GM18870 (cell line): Measurements from ENCODE around the gene NLRC3.
"Not testable (repeated sequence)": the region's sequence is repeated elsewhere in the genome, so short reads cannot be mapped to it uniquely, and the experiment has no call there.

Experiments
- ATAC-seq: cut with Tn5 transposase; IDR thresholded peaks from one replicate; pipeline ENCODE4 v1.9.1; 2021; ENCODE audit warnings: moderate library complexity; ENCODE audit not compliant: unreplicated experiment

The NLRC3 gene, protein sequence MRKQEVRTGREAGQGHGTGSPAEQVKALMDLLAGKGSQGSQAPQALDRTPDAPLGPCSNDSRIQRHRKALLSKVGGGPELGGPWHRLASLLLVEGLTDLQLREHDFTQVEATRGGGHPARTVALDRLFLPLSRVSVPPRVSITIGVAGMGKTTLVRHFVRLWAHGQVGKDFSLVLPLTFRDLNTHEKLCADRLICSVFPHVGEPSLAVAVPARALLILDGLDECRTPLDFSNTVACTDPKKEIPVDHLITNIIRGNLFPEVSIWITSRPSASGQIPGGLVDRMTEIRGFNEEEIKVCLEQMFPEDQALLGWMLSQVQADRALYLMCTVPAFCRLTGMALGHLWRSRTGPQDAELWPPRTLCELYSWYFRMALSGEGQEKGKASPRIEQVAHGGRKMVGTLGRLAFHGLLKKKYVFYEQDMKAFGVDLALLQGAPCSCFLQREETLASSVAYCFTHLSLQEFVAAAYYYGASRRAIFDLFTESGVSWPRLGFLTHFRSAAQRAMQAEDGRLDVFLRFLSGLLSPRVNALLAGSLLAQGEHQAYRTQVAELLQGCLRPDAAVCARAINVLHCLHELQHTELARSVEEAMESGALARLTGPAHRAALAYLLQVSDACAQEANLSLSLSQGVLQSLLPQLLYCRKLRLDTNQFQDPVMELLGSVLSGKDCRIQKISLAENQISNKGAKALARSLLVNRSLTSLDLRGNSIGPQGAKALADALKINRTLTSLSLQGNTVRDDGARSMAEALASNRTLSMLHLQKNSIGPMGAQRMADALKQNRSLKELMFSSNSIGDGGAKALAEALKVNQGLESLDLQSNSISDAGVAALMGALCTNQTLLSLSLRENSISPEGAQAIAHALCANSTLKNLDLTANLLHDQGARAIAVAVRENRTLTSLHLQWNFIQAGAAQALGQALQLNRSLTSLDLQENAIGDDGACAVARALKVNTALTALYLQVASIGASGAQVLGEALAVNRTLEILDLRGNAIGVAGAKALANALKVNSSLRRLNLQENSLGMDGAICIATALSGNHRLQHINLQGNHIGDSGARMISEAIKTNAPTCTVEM

GRCh38 chr16:3577302-3577752, at the start of gene NLRC3:
Gene NLRC3, minus strand, starts transcription at chr16:3577403. Its CDS starts 12,367 bp downstream, at chr16:3565036.
- ATAC-seq = no peak

- ATAC-seq = no peak
These were observed 48.9 kb upstream of the NLRC3 start for GRCh38 chr16:3625911-3626732.

DNA sequence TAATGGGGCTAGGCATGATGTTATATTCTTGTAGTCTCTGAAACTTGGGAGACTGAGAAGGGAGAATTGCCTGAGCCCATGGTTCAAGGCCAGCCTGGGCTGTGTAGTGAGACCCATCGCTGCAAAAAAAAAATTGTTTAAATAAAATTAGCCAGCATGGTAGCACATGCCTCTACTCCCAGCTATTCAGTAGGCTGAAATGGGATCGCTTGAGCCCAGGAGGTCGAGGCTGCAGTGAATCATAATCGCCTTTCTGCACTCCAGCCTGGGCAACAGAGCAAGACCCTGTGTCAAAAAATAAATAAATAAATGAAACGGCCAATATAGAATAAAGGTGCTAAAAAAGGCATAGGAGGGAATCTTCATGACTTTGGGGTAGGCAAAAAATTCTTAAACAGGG, 48.1 kb upstream of the NLRC3 start:
- no peak for ATAC-seq

- ATAC-seq = no peak
These were observed 46.4 kb upstream of the NLRC3 start for GRCh38 chr16:3623642-3624041.

DNA sequence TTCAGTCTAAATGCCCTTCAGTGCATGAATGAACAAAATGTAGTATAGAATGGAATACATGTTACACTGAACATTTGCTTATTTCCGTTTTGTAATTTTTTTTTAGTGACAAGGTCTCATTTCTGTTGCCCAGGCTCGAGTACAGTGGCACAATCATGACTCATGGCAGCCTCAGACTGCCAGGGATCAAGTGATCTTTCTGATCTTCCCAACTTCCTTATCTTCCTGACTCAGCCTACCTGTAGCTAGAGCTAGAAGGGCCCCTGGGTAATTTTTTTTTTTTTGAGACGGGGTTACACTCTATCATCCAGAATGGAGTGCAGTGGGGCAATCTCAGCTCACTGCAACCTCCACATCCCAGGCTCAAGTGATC, 41.6 kb upstream of the NLRC3 start:
- no peak for ATAC-seq

DNA sequence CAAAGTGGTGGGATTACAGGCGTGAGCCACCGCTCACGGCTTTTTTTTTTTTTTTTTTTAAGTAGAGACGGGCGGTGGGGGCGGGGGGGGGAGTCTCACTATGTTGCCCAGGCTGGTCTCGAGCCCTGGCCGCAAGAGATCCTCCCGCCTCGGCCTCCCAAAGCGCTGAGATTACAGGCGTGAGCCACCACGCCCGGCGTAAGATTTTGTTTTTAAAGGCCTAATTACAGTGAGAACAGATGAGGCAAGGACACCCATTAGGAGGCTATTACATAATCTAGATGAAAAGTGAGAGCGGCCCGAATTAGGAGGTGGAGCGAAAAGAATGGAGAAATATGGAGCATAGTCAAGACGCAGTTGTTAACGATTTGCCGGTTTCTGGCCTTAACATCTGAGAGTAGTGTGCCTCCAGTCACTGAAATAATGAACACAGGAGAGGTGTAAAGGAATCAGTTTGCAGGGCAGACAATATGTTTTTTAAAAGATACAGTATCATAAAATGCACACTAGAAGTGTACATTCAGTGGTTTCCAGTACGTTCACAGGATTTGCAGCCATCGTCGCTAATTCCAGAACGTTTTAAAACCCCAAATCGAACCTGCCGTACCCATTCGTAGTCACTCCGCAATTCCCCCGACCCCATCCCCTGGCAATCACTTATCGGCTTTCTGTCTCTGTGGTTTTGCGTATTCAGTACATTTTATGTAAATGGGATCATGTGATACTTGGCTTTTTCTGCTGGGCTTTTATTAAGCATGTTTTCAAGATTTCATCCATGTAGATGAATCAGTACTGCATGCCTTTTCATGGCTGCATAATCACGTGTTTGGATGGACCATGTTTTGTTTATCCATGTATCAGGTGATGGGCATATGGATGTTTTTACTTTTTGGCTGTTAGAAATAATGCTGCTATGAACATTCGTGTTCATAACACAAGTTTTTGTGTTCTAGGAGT, 35.6 kb upstream of the NLRC3 start:
- no peak for ATAC-seq

- ATAC-seq = peak; percentile 55
These were observed 34.2 kb upstream of the NLRC3 start, which contains the start of gene SLX4 for GRCh38 chr16:3611146-3611975. Gene SLX4, minus strand, starts transcription at chr16:3611606. Its CDS starts 2,642 bp downstream, at chr16:3608964.

DNA sequence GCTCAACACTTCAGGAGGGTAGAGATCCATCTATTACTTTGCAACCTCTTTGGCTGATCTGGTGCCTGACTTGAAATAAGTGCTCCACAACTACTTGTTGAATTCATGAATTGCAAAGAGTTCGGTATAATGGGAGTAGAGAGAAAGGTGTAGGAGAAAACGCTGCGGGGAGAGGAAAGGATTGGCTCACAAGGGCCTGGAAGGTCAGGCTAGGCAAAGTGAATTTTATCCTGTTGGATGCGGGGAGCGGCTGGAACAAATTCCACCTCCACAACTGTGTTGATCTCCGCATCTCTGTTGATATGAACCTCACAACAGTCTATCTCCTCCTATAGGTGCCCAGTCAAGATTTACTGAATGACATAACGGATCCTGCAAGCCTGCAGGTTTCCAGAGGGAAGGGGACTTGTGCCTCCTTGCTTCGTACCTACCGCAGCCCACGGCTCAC, 33.5 kb upstream of the NLRC3 start:
- peak; percentile 19 for ATAC-seq

- ATAC-seq = no peak
These were observed 32.9 kb upstream of the NLRC3 start for GRCh38 chr16:3609895-3610697.

GRCh38 chr16:3608976-3609375, 31.8 kb upstream of the NLRC3 start:
- ATAC-seq = not testable (repeated sequence)

- no peak for ATAC-seq
These were observed 30.9 kb upstream of the NLRC3 start for GRCh38 chr16:3608069-3608468.

DNA sequence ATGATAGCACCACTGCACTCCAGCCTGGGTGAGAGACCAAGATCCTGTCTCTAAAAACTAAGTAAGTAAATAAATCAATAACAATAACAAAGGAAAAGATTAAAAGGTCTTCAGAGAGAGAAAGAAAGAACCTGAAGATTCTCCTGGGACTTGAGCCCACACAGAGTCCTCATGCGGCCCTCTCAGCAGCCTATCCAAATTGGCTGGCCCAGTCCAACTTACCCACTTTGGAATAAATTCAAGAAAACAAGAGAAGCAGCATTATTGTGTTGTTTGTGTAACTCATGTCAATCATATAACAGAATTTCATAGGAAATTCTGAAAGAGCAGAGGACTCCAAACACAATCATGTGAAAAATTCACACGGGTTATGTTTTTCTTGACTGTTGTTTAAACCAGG, 30.4 kb upstream of the NLRC3 start:
- no peak for ATAC-seq

GRCh38 chr16:3607161-3607560, 30.0 kb upstream of the NLRC3 start:
- no peak for ATAC-seq

GRCh38 chr16:3606441-3606840, 29.2 kb upstream of the NLRC3 start:
- ATAC-seq = no peak

DNA sequence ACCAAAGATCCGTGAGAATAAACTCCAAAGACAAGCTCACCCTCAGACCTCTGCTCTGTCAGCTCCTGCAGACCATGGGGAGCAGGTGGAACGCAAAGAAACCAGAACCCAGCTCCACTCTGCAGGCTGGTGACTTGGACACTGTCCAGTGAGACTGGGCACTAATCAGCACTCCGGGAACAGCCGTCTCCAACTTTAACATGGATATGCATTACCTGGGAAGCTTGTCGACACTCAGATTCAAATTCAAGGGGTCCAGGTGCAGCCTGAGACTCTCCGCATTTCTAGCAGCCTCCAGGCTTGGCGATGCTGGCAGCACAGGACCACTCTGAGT, 25.1 kb upstream of the NLRC3 start:
- no peak for ATAC-seq

GRCh38 chr16:3601614-3602319, 24.6 kb upstream of the NLRC3 start:
- ATAC-seq = no peak

DNA sequence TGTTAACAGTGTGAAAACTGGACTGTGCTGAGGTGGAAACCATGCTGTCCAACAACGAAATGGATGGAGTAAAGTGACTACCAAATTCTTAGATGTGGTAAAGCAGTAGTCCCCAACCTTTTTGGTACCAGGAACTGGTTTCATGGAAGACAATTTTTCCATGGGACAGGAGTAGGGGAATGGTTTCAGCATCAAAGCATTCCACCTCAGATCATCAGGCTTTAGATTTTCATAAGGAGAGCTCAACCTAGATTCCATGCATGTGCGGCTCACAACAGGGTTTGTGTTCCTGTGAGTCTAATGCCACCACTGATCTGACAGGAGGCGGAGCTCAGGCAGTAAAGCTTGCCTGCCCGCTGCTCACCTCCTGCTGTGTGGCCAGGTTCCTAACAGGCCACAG, 22.7 kb upstream of the NLRC3 start:
- no peak for ATAC-seq
